HTR-8/SVneo (cell line): ENCODE data around the gene C1orf174.
"Not testable (repeated sequence)": the region's sequence is repeated elsewhere in the genome, so short reads cannot be mapped to it uniquely, and the experiment has no call there.

Experiments used
- DNase-seq: peaks from one replicate; pipeline ENCODE4 v3.0.0; 2011; ENCODE audit warnings: low spot score, mixed read lengths; ENCODE audit not compliant: insufficient read length
- FAIRE-seq: peaks from 2 replicates; lab custom pipeline; 2011; peaks lifted over from hg19 to GRCh38; lab: Jason Lieb, UNC

The C1orf174 gene

GRCh38 chr1:3928586-3928985 lies 28.5 kb upstream of the C1orf174 start:
- no peak for FAIRE-seq

GRCh38 chr1:3926956-3927355 lies 26.9 kb upstream of the C1orf174 start:
- no peak for FAIRE-seq
- DNase-seq: no peak

More at GRCh38 chr1:3928586-3928985, 28.5 kb upstream of the C1orf174 start:
- DNase-seq: no peak

GRCh38 chr1:3925762-3926161 lies 25.7 kb upstream of the C1orf174 start:
- FAIRE-seq (no peak), DNase-seq (no peak)

- no peak for FAIRE-seq
- no peak for DNase-seq
Observed at GRCh38 chr1:3925256-3925655, 25.2 kb upstream of the C1orf174 start.

GRCh38 chr1:3924825-3925220 lies 24.8 kb upstream of the C1orf174 start:
- no peak for DNase-seq
- FAIRE-seq: no peak

GRCh38 chr1:3924186-3924824 lies 24.2 kb upstream of the C1orf174 start:
- FAIRE-seq (no peak), DNase-seq (no peak)

GRCh38 chr1:3923378-3924185 lies 23.5 kb upstream of the C1orf174 start:
- DNase-seq: no peak

GRCh38 chr1:3922851-3923250 lies 22.8 kb upstream of the C1orf174 start:
- no peak for FAIRE-seq
- no peak for DNase-seq

More at GRCh38 chr1:3923378-3924185, 23.5 kb upstream of the C1orf174 start:
- no peak for FAIRE-seq

GRCh38 chr1:3922201-3922725 lies 22.2 kb upstream of the C1orf174 start:
- FAIRE-seq: no peak
- no peak for DNase-seq

GRCh38 chr1:3921765-3922164 lies 21.7 kb upstream of the C1orf174 start:
- DNase-seq (no peak), FAIRE-seq (no peak)

- FAIRE-seq (no peak), DNase-seq (no peak)
Observed at GRCh38 chr1:3919706-3920105, 19.6 kb upstream of the C1orf174 start.

GRCh38 chr1:3918966-3919611 lies 19.0 kb upstream of the C1orf174 start:
- DNase-seq (no peak), FAIRE-seq (no peak)

GRCh38 chr1:3918359-3918758 lies 18.3 kb upstream of the C1orf174 start:
- not testable (repeated sequence) for FAIRE-seq

GRCh38 chr1:3917761-3918160 lies 17.7 kb upstream of the C1orf174 start:
- no peak for DNase-seq
- no peak for FAIRE-seq

More at GRCh38 chr1:3918359-3918758, 18.3 kb upstream of the C1orf174 start:
- not testable (repeated sequence) for DNase-seq

- no peak for FAIRE-seq
- no peak for DNase-seq
Observed at GRCh38 chr1:3915551-3916121, 15.6 kb upstream of the C1orf174 start.

GRCh38 chr1:3914911-3915310 lies 14.8 kb upstream of the C1orf174 start:
- FAIRE-seq: no peak
- DNase-seq: no peak

- no peak for FAIRE-seq
Observed at GRCh38 chr1:3914331-3914851, 14.3 kb upstream of the C1orf174 start.

GRCh38 chr1:3912809-3913685 lies 13.0 kb upstream of the C1orf174 start:
- FAIRE-seq (no peak), DNase-seq (no peak)

More at GRCh38 chr1:3914331-3914851, 14.3 kb upstream of the C1orf174 start:
- no peak for DNase-seq
